GM18517 (cell line): ENCODE results near the gene PPM1H.

Experiments
- ATAC-seq: cut with Tn5 transposase; IDR thresholded peaks from one replicate; pipeline ENCODE4 v1.9.1; 2021; ENCODE audit warnings: mild to moderate bottlenecking, moderate library complexity; ENCODE audit not compliant: unreplicated experiment

Gene PPM1H

DNA sequence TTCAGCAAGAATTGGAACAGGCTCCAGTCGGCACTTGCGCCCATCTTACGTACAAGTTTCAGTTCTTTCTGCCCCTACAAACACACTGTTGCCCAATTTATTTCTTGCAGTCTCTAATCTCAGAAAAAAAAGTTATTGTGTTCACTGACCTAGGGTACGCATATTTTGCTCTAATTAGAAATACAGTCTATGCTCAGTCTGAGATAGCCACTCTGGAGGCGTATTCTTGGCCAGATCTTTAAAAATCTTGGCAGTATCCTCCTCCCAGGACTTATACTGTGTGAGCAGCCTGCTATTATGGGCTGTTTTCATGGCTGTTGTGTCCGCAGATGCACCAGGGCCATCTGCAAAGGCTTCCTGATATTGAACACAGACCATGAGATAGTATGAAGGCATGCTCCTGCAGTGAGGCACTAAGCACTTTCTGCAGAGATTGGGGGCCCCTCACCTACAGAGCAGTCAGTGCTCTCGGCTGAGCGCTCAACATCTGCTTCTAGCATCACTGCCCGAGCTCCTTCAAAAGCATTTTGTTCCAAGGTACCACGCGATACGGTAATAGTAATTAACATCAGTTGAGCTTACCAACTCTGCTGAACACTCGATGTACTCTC, 57.9 kb downstream of the PPM1H start:
- no peak for ATAC-seq

DNA sequence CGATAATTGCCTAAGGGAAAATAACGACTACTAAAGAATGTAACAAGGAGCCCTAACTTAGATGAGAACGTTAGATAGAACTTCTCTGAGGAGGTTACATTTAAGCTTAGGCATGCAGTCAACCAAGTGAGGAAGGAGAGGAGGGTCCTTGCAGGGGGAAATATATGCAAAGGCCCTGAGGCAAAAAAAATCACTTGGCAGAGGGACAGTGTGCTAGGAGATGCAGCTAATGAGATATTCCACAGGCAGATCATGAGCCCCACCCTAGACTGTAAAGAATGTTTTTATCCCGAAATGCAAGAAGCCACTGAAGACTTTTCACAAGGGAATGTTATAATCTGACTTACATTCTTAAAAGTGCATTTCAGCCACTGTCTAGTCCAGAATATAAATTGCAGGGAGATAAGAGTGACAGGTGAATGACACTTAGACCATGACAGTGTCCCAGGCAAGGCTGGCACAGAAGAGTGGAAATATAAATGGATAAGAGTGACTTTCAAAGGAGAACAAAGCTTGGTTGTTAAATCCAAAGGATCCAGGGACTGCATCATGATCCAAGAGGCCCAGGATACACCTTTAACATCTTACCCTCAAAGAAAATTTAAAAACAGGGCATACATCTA, 61.0 kb downstream of the PPM1H start:
- ATAC-seq = no peak

DNA sequence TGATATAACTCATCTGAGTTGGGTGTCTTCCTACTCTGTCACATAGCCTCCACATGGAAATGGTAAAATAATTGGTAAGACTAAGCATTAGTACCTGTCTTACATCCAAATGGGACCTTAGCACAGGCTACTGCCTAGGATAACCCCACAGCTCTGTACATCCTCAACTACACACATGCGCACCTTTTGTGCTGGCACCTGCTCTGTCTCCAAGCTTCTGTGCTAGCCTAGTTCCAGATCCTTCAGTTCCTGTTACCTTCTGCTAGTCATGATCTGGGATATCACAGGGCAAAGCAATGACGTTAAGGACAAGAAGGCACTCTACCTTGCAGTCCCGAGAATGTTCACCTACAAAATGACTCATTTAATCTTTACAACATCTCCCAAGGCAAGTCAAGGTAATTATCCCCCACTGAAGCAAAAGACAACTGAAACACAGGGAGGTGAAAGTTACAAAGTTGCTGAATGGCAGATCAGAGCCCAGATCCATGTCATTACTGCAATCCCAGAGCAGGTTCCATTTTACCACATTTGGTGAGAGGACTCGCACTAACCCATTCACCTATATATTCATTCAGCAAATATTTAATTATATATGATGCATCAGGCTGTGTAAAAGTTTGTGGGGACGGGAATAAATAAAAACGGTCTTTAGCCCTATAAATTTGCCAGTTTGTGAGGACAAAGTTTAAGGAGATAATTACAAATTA, 61.7 kb downstream of the PPM1H start:
- ATAC-seq = no peak

DNA sequence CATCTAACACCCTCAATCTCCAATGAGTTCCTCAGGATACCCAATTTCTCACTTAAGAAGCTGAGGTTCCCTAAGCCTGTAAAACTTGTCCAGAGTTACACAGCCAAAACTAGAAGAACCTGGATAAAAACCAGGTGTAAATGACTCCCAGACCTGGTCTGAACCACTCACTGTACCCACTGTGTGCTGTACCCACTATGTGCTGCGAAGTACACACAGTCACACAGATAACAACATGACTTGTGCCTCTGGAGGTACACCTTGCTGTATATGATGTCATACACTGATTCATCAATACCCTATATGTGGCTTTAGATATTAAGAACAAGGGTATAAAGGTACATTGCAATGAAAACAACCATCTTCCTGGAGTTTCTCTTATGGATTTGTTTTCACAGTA, 66.1 kb downstream of the PPM1H start:
- no peak for ATAC-seq

DNA sequence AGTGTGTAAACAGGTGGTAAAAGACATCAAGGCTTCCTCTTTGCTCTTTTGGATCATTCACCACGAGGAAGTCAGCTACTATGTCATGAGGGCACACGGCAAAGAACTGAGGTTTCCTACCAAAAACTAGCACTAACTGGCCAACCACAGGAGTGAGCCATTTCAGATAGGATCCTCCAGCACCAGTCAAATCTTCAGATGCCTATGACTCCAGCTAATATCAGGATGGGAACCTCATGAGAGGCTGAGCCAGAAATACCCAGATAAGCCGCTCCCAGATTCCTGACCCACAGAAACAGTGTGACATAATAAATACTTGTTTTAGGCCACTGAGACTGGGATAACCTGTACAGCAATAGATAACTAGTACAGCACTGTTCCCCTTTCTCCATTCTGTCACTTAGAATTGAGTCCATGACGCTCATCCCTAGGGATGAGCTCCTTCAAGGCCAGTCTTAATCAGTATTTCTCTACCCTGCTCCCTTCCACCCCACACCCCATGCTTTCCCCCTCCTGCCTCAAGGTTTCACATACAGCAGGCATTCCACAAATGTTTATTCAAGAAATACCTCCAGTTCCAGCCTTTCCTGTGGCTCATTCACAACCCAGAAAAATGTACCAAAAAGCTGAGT, 68.4 kb downstream of the PPM1H start:
- no peak for ATAC-seq

DNA sequence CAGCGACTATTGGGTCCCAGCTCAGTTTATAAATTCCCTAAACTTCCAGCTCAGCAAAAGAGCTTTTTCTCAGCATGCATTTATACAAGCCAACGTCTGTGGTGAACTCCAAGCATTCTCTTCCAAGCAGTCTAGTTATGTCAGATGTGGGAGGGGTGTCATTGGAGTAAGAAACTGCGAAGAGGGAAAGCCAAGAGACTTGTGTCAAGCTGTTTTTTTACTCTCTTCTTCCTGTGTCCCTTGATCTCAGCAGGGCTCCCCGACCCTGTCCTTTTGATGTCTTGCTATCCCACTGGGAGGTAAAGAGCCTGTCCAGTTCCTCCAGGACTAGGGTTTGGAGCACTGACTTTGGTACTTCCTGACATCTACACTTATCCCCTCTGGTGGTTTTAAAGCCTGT, 69.0 kb downstream of the PPM1H start:
- no peak for ATAC-seq

DNA sequence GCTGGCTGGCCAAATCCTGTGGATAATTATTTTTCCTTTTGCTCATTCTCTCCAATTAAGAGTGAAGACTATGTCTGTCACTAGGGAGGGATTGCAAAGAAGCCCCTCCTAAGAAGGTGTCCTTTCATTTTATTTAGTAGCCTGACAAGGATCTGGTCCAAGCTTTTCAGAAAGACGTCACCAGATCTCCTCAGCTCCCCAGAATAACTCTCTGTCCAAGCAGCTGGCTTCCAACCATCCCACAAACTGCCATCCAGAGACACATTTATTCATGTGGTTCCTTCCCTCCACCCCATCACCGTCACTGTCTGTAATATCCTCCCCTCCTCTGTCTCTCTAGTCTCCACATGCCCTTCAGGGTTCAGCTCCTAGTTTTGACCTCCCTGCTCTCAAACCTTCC, 69.9 kb downstream of the PPM1H start:
- no peak for ATAC-seq

DNA sequence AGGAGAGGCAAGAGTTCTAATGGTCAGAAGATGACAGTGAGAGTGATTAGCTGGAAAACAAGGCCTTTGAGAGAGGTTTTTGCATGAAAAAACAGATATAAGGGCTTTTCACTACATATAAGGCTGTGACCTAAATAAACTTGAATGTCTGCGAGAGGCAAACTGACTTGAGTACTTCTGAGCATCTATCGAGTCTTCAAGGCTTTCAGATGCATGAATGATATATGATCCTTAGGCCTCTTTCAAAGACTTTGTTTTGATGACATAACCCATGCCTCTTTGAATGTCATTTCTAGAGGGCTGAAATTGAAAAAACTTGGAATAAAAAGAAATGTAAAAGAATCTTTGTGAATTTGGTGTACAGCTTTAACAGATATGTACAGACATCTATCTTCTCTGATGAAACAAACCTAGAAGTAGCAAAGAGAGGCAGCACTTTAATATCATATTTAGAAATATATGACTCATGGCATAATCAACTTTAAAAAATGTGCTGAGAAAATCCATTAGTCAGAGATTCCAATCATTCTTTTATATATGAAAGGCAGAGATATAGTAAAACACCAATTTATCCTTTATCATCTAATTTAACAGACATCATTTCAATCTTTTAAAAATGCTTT, 72.6 kb downstream of the PPM1H start:
- no peak for ATAC-seq

DNA sequence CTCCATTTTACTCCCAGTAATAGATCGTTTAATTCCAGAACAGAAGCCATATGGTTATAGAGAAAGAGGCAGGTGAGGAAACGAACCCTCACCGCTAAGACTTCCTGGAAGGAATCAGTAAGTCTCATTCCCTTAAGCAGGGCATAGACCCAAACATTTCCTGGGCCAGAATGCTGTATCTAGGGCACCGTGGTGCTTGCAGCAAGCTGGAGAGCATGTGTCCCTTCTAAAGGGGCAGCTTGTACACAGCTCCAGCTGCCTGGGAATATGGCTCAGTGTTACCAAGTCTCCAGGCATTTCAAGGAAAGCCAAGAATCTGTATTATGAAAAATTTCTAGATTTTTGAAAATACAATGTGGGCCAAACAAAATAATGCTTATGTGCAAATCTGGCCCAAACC, 73.4 kb downstream of the PPM1H start:
- ATAC-seq = no peak

DNA sequence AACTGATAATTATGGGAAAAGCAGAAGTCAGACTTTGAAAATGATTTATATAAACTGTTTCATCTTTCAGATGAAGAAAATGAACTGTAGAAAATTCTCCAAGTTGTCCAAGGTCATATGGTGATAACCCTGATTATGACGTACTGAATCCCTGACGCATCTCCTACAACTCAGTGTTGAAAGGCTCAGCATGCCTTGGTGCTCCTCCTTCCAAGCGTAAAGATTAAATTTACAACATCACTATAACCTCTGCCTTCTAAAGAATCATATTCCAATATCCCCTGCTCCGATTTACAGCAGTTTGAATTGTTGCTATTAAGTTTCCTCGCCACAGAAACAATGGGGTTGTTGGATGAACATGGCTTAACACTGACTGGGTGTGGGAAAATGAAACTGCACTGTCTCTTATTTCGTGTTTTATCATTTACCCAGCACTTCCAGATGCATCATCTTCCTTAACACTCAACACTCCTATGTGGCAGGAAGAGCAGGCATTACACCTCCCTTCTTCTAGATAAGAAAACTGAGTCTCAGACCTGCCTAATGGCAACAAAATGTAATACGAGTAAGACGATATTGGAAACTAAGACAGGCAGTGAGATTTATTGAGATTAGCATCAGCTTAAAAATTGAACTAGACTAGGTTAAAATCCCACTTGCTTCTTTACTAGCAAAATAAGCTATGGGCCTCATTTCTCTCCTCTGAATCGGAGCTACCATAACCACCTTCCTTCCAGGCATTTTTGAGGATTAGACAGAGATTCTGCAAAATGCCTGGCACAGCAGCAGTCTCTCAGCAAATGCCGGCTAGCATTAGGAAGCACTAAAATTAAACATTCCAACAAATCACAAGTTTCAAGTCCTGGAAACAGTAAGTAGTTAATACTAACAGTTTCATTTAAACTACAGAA, 74.2 kb downstream of the PPM1H start:
- ATAC-seq = no peak

DNA sequence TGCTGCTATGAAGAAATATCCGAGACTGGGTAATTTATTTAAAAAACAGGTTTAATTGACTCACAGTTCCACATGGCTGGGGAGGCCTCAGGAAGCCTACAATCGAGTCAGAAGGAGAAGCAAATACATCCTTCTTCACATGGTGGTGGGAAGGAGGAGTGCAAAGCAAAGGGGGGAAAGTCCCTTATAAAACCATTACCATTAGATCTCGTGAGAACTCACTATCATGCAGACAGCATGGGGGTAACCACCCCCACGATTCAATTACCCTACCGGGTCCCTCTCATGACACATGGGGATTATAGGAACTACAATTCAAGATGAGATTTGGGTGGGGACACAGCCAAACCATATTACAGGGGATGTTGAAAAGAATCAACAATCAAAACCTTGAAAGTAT, 74.9 kb downstream of the PPM1H start:
- no peak for ATAC-seq

DNA sequence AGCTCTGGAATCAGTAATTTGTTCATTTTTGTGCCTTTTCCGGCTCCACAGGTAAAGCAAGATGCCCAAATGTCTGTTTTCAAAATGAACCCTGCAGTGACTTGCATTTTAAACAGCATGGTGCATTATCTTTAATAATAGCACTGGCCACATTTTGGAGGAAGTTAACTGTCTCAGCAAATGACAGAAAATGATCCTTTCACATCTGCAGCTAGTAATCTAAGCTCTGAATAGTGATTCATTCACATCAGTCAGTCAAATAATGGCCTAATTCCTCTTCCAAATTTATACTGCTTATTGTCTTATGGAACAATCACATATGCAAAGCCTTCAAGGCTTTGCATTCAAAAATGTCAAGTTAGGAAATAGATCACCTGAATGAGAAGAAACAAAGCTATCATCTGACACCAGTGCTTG, 75.6 kb downstream of the PPM1H start:
- ATAC-seq = no peak

DNA sequence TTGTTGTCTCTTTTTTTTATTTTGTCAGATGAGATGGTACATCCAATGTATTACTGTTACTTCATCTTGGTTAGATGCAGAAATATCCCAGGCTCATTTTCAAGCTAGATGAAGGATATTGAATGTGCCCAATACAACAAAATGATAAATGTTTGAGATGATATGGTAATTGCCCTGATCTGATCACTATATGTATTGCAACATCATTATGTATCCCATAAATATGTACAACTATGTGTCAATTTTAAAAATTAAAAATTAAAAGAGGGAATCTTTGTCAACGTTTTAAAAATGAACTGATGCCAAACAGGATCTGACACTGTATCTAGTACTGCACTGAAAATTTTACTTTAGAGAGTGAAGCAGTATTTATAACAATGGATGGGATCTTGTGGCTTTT, 78.5 kb downstream of the PPM1H start:
- no peak for ATAC-seq

DNA sequence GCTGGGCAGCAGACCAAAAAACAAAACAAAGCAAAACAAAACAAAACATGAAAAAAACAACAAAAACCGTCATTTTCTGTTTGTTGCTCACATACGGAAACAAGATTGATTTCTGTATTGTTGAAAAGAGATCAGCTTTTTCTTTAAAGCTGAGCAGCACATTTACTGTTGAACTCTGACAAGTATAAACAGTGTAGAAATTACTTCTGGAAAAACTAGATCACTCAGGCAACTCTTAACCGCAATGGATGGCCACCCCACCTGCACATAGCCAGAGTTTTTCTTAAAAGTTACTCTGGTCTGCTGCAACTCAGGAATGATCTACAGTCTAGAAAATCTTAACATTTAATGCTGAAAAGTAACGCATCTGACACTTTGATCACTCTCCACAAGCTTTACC, 80.9 kb downstream of the PPM1H start:
- ATAC-seq = no peak

DNA sequence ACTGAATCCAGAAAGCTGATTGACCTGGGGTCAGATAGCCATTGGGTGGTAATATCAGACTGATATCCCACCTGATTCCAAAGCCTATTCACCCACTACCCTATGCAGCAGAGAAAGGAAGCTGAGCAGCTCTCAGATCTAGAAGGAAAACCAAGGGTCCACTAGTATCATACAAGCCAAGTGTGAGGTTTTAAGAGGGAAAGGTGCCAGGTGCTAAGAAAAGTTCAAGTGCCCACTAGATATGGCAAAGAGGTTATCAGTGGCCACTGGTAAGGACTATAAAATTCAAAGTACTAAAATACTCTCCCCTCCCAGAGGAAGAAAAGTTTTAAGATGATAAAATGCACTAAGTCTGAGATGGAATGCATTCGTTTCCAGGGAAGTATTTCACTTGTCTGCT, 85.6 kb downstream of the PPM1H start:
- ATAC-seq = no peak

DNA sequence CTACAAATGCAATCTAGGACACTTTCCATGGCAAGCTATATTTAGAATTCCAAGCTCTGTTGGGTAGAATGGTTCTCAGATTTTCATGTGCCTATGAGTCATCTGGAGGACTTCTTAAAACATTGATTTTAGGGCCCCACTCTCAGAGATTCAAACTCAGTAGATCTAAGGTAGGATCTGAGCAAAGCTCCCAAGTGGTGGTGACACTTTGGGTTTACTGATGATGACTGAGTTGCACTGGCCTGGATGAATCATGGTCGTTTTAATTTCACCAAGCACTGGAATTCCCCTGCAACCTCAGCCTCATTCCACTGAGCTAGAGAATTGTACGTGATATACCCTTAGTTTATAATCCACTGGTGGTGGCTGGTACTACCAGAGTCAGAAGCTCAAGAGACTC, 86.5 kb downstream of the PPM1H start:
- ATAC-seq = no peak

DNA sequence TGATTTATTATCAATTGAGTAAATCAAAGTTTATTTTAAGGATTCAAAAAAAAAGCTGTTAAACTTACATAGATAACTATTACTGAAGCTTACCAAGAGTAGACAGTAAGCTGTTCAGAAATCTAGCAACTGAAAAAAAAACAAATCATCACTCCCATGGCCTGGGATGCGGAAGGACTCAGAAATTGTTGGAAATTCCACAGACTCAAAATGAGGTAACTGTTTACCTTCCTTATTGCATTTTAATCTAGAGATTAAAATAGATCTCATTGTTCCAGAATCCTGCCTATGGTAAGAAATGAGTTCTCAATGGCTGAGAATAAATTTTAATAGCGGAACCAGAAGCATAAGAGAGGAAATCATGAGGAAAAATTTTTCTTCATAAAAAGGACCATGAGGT, 87.2 kb downstream of the PPM1H start:
- ATAC-seq = no peak

DNA sequence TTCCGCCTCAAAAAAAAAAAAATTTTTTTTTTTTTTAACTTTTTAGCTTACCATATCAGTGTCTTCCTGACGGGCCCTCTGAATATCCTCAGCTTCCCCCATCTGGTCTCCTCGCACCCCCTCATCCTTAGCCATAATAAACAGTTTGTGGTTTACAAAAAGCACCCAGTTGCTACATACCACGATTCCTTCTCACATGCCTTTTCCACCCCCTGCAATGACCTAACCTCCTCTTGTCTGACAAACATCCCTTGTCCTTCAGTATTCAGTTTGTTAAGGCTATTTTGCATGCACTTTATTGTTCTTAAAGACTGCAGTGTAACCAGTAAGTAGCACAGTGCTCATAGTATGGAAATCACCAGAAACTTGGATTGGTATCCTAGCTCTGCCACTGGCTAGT, 88.5 kb downstream of the PPM1H start:
- no peak for ATAC-seq

DNA sequence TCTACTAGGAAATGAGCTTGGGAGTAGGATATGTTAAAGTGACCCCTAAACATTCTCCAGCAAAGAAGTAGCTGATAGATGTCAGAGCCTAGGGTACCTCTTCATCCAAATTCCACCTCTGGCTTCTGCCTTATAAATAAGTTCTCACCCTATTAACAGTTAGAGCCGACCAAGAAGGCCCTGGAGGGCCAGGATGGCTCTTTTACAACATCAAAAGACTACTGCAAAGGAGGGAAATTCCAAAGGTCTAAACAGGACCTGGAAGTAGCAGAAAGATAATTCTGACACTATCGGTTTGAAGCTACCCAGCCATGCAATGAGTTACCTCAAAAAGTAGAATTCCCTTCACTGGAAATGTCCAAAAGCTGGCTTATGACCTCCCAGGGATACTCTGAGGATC, 90.0 kb downstream of the PPM1H start:
- ATAC-seq = no peak

DNA sequence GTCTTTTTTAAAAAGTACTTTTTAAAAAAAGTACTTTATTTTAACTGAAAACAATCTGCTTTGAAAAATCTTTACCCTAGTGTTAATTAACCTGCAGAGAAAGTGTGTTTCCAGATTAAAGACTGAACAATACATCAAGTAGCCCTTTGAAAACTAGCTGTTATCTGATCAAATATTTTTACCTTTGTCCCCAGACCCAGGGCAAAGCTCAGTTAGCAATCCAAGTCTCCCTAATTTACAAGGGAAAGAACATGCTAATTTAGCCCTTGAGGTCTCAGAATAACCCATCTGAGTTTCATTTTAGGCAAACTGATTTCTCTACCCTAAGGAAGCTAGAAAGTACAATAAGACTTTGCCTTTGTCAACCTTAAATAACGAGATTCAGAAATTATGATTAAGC, 91.2 kb downstream of the PPM1H start:
- no peak for ATAC-seq

DNA sequence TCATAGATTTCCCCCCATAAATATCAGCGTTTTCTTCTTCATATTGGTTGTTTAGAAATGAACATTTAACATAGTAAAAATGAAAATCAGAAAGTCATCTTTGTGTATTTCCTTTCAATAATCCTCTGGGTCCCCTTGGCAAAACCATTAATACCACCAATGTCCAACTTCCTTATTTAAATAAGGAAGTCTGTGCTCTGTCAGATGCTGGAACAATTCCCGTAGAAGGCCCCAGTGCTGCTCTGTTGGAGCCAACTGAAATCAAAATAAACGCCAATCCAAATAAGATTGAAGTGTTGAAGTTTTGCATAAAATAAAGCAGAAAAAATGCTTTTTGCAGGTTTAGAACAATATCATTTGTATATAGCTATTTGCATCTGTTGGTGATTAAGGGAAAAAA, 93.1 kb downstream of the PPM1H start:
- no peak for ATAC-seq
